SIG-M5 treated with dmso at 0.1 percent for 504 hours (cell line): ENCODE measurements around the gene MOSMO.

Source experiments
- DNase-seq: peaks from one replicate; lab custom pipeline; 2025; ENCODE audit not compliant: unreplicated experiment; lab: John Stamatoyannopoulos, UW

Gene MOSMO

GRCh38 chr16:22132801-22133200 lies 124.9 kb downstream of the MOSMO start:
- DNase-seq = no peak
